Uterus (tissue), 4 donors: Measurements from ENCODE around the gene OTOP2. TPM values are rescaled to one million over a fixed set of nuclear protein-coding genes. Genes with fewer than 3 reads are reported as not detected.

Source experiments
- DNase-seq, 2 donors: peaks; one replicate each; pipeline ENCODE4 v3.0.0-alpha.2; 2019 to 2020
- H3K27ac ChIP-seq, 2 donors: fragments of 200-600 bp; sonication (generic); 1 replicate in 1 of 2; 2 replicates in 1 of 2; pipeline ENCODE4 v1.5.1; 2016 to 2018
- H3K27me3 ChIP-seq, 2 donors: fragments of 200-600 bp; sonication (generic); one replicate each; pipeline ENCODE4 v1.5.1; 2018 to 2019; ENCODE audit warnings: control low read depth in 1 of 2
- H3K36me3 ChIP-seq, 2 donors: fragments of 200-600 bp; sonication (generic); one replicate each; pipeline ENCODE4 v1.5.1; 2019; ENCODE audit warnings: control low read depth in 1 of 2
- H3K4me1 ChIP-seq, 2 donors: fragments of 200-600 bp; sonication (generic); one replicate each; pipeline ENCODE4 v1.5.1; 2018 to 2019; ENCODE audit warnings: control low read depth in 1 of 2
- H3K4me3 ChIP-seq, 2 donors: fragments of 200-600 bp; sonication (generic); 1 replicate in 1 of 2; 2 replicates in 1 of 2; pipeline ENCODE4 v1.5.1; 2018 to 2019; ENCODE audit warnings: mild to moderate bottlenecking in 1 of 2
- H3K9me3 ChIP-seq, 2 donors: fragments of 200-600 bp; sonication (generic); one replicate each; pipeline ENCODE4 v1.5.1; 2019; ENCODE audit warnings: control low read depth in 1 of 2
- CTCF ChIP-seq, 4 experiments: fragments of 200-600 bp in 2 of 4; fragments of 450-650 bp in 2 of 4; sonication (generic) in 2 of 4; IDR thresholded peaks; one replicate each; pipeline ENCODE4 v1.5.1; 2016 to 2019; ENCODE audit warnings: antibody characterized with exemption in 4 of 4, mild to moderate bottlenecking in 2 of 4, moderate library complexity in 1 of 4
- POLR2A ChIP-seq, 2 donors: fragments of 450-650 bp; IDR thresholded peaks; one replicate each; pipeline ENCODE4 v1.6.1; 2016; ENCODE audit warnings: antibody characterized with exemption in 2 of 2, mild to moderate bottlenecking in 1 of 2, moderate library complexity in 1 of 2
- intact Hi-C: fragments of 100-400 bp; cut with DNase I; formaldehyde crosslinking; loops from one replicate; pipeline ENCODE4 v1.15.1; 2023; ENCODE audit warnings: low total_unique reads
- total RNA-seq, 4 donors: library from RNA; depleted of rRNA in 3 of 4; stranded (reverse); fragments of >200 nt in 3 of 4; gene quantifications; one replicate each; pipeline versions ENCODE4 v1.1.0 to v1.2.4, GENCODE V29; 2014 to 2023
- donor health status: DM: yes; HTN: yes; CAD: no.

Gene OTOP2
- total RNA-seq, 4 donors from 2014 or later, result 0.46 TPM; not detected in 3

DNA sequence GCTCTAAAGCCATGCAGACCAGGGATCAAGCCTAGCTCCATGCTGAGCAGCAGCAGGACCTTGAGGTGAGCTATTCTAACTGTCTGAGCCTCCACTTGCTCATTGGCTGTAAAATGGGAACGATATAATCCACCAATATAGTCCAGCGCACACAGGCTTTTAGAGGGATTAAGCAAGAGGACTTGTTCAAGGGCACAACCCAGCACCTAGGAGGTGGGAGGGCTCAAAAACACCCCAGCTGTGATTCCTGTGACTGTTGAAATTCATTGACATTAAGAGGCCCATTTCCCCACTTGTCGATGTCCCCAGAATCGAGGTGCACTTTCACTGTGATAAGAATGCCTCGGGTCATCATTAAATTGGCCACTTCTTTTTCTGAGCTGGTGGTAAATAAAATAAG, 5.2 kb upstream of the OTOP2 start:
- TF ChIP-seq POLR2A (IDR thresholded peaks at IDR 0.05) (no peak), CTCF (IDR thresholded peaks at IDR 0.05) (no peak)
- H3K27ac ChIP-seq, result no peak overlapping the region
- no peak for DNase-seq
- peaks cover 0 to 9% of the 10 kb centered on the region in 2 donors for H3K4me1 ChIP-seq
- H3K27me3 ChIP-seq, result no peaks in the 10 kb centered on the region
- no peaks in the 10 kb centered on the region for H3K9me3 ChIP-seq
- no peak overlapping the region for H3K4me3 ChIP-seq
- intact Hi-C loops, result no loop called here
- H3K36me3 ChIP-seq, result no peaks in the 10 kb centered on the region

DNA sequence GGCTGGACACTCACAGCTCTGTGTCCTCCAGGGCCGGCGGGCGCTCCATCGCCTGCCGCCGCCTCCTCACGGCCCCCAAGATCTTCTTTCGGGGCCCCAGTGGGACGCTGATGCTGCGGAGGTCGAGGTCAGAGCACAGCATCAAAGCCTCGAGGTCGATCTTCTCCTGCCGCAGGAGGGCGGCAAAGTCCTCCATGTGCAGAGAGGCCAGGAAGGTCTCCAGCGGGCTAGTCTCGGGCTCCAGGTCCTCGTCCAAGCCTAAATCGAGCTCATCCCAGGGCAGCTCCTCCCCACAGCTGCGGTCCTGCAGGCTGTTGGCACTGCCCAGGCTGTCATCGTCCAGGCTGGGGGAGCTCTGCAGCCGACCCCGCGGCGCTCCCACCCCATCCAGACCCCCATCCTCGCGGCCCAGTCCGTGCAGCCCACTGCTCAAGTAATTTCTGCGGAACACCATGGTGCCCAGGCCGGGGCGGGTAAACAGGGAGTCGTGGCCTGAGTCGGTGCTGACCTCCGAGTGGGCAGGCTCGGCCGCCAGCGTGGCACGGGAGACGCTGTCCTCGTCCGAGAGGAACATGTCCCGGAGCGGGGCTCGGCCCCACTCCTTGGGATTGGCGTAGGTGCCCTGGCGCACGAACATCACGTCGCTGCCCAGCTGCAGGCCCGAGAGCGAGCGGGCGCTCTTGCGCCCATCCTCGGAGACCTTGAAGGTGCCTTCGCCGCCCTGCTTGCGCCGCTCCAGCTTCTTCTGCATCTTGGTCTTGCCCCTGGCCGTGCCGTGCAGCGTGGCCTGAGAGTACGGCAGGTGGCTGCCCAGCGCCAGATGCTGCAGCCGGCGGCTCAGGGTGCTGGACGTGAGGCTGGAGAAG, 4.4 kb upstream of the OTOP2 start:
- no peak overlapping the region for H3K27ac ChIP-seq
- H3K4me1 ChIP-seq, result peaks cover 0 to 11% of the 10 kb centered on the region in 2 donors
- intact Hi-C loops, result no loop called here
- TF ChIP-seq POLR2A (IDR thresholded peaks at IDR 0.05) (no peak), CTCF (IDR thresholded peaks at IDR 0.05) (no peak)
- DNase-seq, result no peak
- H3K27me3 ChIP-seq, result no peaks in the 10 kb centered on the region
- no peak overlapping the region for H3K4me3 ChIP-seq
- H3K9me3 ChIP-seq, result no peaks in the 10 kb centered on the region
- no peaks in the 10 kb centered on the region for H3K36me3 ChIP-seq

DNA sequence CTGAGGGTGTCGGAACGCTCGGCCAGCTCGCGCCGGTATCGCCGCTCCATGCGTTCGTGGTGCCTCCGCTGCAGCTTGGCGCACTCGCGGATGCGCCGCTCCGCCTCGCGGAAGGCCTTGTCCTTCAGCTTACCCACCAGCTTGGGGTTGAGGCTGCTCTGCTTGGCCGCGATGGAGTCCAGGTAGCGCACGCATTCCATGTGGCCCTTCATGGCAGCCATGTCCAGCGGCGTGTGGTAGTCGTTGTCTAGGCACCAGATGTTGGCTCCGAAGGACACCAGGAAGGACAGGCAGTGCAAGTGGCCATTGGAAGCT, 3.8 kb upstream of the OTOP2 start:
- no peak for DNase-seq
- TF ChIP-seq POLR2A (IDR thresholded peaks at IDR 0.05), result no peak
- no peak for TF ChIP-seq CTCF (IDR thresholded peaks at IDR 0.05)
- no peaks in the 10 kb centered on the region for H3K27me3 ChIP-seq
- H3K36me3 ChIP-seq, result no peaks in the 10 kb centered on the region
- H3K9me3 ChIP-seq, result no peaks in the 10 kb centered on the region
- H3K4me1 ChIP-seq, result peaks cover 0 to 11% of the 10 kb centered on the region in 2 donors
- no peak overlapping the region for H3K27ac ChIP-seq
- intact Hi-C loops, result no loop called here
- no peak overlapping the region for H3K4me3 ChIP-seq

DNA sequence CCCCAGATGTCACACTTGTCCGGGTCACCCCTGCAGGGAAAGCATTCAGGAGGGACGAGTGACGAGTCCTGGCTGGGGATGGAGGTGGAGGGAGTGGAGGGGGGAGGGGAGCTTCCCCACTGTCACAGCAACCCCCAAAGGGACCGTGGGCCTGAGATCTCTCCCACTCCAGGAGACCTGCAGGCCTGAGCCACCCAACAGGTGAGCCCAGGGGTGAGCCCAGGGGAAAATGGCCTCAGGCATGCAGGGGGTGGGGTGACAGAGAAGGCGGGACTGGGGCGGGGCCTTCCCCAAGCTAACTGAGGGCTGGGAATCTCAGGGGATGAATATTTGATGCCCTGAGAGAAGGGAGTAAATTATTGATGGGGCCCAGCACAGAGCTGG, 3.4 kb upstream of the OTOP2 start:
- Histone ChIP-seq H3K9me3 (no peaks in the 10 kb centered on the region), H3K27me3 (no peaks in the 10 kb centered on the region), H3K27ac (no peak overlapping the region), H3K4me3 (no peak overlapping the region), H3K4me1 (peaks cover 0 to 11% of the 10 kb centered on the region in 2 donors), H3K36me3 (no peaks in the 10 kb centered on the region)
- intact Hi-C loops, result no loop called here
- DNase-seq, result no peak
- no peak for TF ChIP-seq POLR2A (IDR thresholded peaks at IDR 0.05)
- no peak for TF ChIP-seq CTCF (IDR thresholded peaks at IDR 0.05)

GRCh38 chr17:74921026-74921681, 2.9 kb upstream of the OTOP2 start:
- no peaks in the 10 kb centered on the region for H3K27me3 ChIP-seq
- no peak overlapping the region for H3K4me3 ChIP-seq
- no peaks in the 10 kb centered on the region for H3K36me3 ChIP-seq
- peaks cover 0 to 11% of the 10 kb centered on the region in 2 donors for H3K4me1 ChIP-seq
- TF ChIP-seq POLR2A (IDR thresholded peaks at IDR 0.05) (no peak), CTCF (IDR thresholded peaks at IDR 0.05) (no peak)
- no peak overlapping the region for H3K27ac ChIP-seq
- DNase-seq, result peak; percentile 29 to 36
- intact Hi-C loops, result no loop called here
- no peaks in the 10 kb centered on the region for H3K9me3 ChIP-seq
